Panc1 (cell line): Measurements from ENCODE around the gene ATP4A. TPM values are rescaled to one million over a fixed set of nuclear protein-coding genes. Genes with fewer than 3 reads are reported as not detected.

Source experiments
- ATAC-seq: fragments of 200-7000 bp; cut with Tn5 transposase; 2 replicates; pipeline ENCODE4 v1.9.1; 2020; ENCODE audit warnings: mild to moderate bottlenecking, moderate library complexity
- BruUV-seq: library from RNA; stranded (reverse); fragments of 400-500 nt; replicated peaks from 2 replicates; lab custom pipeline; 2021; lab: Mats Ljungman, UMichigan
- CTCF ChIA-PET: fragments of 300-600 bp; sonication (Branson Sonifier 250); formaldehyde crosslinking; loops from one replicate; lab custom pipeline; 2022; ENCODE audit warnings: antibody characterized with exemption; lab: Charles Lee
- POLR2A ChIA-PET: fragments of 300-600 bp; sonication (Branson Sonifier 250); formaldehyde crosslinking; loops from one replicate; lab custom pipeline; 2022; ENCODE audit warnings: antibody characterized with exemption; lab: Charles Lee
- DNase-seq: peaks from one replicate; pipeline ENCODE4 v3.0.0-alpha.2; 2010; ENCODE audit warnings: low read depth, low spot score
- H3K27ac ChIP-seq: 2 replicates; pipeline ENCODE4 v1.5.1; 2011; ENCODE audit warnings: mild to moderate bottlenecking, low read length, inconsistent platforms
- H3K27me3 ChIP-seq: fragments of 200-500 bp; sonication (Bioruptor generic); 2 replicates; pipeline ENCODE4 v1.6.0; 2014; ENCODE audit warnings: low read length, inconsistent platforms; ENCODE audit not compliant: control insufficient read depth, insufficient read depth
- H3K36me3 ChIP-seq: fragments of 200-500 bp; sonication (Bioruptor generic); 2 replicates; pipeline ENCODE4 v1.5.1; 2014; ENCODE audit warnings: inconsistent platforms, mild to moderate bottlenecking, low read length, moderate library complexity; ENCODE audit not compliant: control insufficient read depth, insufficient read depth
- H3K4me1 ChIP-seq: 2 replicates; pipeline ENCODE4 v1.5.1; 2011; ENCODE audit warnings: inconsistent platforms, mild to moderate bottlenecking, low read length, moderate library complexity; ENCODE audit not compliant: control insufficient read depth, insufficient read depth
- H3K4me3 ChIP-seq, 2 experiments: 2 replicates each; pipeline ENCODE4 v1.5.1; 2011 to 2012; ENCODE audit warnings: low read depth in 2 of 2, low read length in 2 of 2, mild to moderate bottlenecking in 2 of 2, inconsistent platforms in 1 of 2, moderate library complexity in 1 of 2
- H3K9me3 ChIP-seq: fragments of 200-500 bp; sonication (Bioruptor generic); 2 replicates; pipeline ENCODE4 v1.5.1; 2014; ENCODE audit warnings: low read depth, mild to moderate bottlenecking, inconsistent platforms, low read length, moderate library complexity; ENCODE audit not compliant: control insufficient read depth, insufficient read depth
- POLR2AphosphoS5 ChIP-seq: IDR thresholded peaks from 2 replicates; pipeline ENCODE4 v1.6.1; 2012; ENCODE audit warnings: mild to moderate bottlenecking, low read depth, low read length, moderate library complexity
- SIN3A ChIP-seq: IDR thresholded peaks from 2 replicates; pipeline ENCODE4 v1.6.1; 2012; ENCODE audit warnings: low read depth, mild to moderate bottlenecking, low read length, moderate library complexity, borderline replicate concordance; ENCODE audit not compliant: insufficient read depth
- TCF7L2 ChIP-seq: IDR thresholded peaks from 2 replicates; pipeline ENCODE4 v1.6.1; 2011; ENCODE audit warnings: mild to moderate bottlenecking, low read depth, low read length, inconsistent platforms
- in situ Hi-C: cut with HindIII; loops from 2 replicates; pipeline ENCODE4 v1.10.0; 2016; ENCODE audit warnings: low sequenced_read_pairs, low pct_unique_long_range_greater_than_20kb
- intact Hi-C: fragments of 100-400 bp; cut with micrococcal nuclease; formaldehyde crosslinking; loops from one replicate; pipeline ENCODE4 v1.10.0; 2022; ENCODE audit not compliant: unreplicated experiment
- total RNA-seq: library from RNA; stranded (reverse); gene quantifications from one replicate; pipeline ENCODE4 v1.2.1, GENCODE V29; 2021; ENCODE audit not compliant: unreplicated experiment
- TF ChIP-seq, protein P1 (sequence below): fragments of 450-650 bp; IDR thresholded peaks from 2 replicates; pipeline ENCODE4 v1.5.1; 2017; ENCODE audit warnings: mild to moderate bottlenecking
- TF ChIP-seq, protein P2 (sequence below), 2 experiments: IDR thresholded peaks; 2 replicates each; pipeline ENCODE4 v1.6.1; 2011 to 2012; ENCODE audit warnings: low read depth in 2 of 2, control low read depth in 1 of 2, low read length in 1 of 2, mild to moderate bottlenecking in 1 of 2, moderate library complexity in 1 of 2; ENCODE audit not compliant: insufficient read depth in 1 of 2

Gene ATP4A
- total RNA-seq, 1 experiment from 2014 or later = not detected

DNA sequence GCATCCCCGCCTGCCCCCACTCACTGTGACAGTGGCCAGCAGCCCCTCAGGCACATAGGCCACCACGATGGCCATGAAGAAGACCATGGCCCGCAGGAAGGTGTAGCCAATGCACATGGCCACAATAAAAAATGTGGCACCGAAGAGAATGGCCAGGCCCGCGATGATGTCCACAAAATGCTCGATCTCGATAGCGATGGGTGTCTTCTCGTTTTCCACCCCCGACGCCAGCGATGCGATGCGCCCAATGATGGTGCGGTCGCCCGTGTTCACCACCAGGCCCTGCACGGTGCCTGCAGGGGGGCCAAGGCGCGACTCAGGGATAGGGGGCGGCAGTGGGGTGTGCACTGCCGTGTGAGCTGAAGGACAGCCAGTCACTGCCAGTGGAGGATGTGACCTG lies 3.7 kb downstream of the ATP4A start:
- TF ChIP-seq POLR2AphosphoS5 (no peak), TCF7L2 (no peak), SIN3A (no peak)
- TF ChIP-seq, protein P1, sequence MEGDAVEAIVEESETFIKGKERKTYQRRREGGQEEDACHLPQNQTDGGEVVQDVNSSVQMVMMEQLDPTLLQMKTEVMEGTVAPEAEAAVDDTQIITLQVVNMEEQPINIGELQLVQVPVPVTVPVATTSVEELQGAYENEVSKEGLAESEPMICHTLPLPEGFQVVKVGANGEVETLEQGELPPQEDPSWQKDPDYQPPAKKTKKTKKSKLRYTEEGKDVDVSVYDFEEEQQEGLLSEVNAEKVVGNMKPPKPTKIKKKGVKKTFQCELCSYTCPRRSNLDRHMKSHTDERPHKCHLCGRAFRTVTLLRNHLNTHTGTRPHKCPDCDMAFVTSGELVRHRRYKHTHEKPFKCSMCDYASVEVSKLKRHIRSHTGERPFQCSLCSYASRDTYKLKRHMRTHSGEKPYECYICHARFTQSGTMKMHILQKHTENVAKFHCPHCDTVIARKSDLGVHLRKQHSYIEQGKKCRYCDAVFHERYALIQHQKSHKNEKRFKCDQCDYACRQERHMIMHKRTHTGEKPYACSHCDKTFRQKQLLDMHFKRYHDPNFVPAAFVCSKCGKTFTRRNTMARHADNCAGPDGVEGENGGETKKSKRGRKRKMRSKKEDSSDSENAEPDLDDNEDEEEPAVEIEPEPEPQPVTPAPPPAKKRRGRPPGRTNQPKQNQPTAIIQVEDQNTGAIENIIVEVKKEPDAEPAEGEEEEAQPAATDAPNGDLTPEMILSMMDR = no peak
- TF ChIP-seq, protein P2, sequence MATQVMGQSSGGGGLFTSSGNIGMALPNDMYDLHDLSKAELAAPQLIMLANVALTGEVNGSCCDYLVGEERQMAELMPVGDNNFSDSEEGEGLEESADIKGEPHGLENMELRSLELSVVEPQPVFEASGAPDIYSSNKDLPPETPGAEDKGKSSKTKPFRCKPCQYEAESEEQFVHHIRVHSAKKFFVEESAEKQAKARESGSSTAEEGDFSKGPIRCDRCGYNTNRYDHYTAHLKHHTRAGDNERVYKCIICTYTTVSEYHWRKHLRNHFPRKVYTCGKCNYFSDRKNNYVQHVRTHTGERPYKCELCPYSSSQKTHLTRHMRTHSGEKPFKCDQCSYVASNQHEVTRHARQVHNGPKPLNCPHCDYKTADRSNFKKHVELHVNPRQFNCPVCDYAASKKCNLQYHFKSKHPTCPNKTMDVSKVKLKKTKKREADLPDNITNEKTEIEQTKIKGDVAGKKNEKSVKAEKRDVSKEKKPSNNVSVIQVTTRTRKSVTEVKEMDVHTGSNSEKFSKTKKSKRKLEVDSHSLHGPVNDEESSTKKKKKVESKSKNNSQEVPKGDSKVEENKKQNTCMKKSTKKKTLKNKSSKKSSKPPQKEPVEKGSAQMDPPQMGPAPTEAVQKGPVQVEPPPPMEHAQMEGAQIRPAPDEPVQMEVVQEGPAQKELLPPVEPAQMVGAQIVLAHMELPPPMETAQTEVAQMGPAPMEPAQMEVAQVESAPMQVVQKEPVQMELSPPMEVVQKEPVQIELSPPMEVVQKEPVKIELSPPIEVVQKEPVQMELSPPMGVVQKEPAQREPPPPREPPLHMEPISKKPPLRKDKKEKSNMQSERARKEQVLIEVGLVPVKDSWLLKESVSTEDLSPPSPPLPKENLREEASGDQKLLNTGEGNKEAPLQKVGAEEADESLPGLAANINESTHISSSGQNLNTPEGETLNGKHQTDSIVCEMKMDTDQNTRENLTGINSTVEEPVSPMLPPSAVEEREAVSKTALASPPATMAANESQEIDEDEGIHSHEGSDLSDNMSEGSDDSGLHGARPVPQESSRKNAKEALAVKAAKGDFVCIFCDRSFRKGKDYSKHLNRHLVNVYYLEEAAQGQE (IDR thresholded peaks at IDR 0.05; ENCODE audit: insufficient read depth in 1 of 2, low read depth in 2 of 2, low read length in 1 of 2) = no peak

DNA sequence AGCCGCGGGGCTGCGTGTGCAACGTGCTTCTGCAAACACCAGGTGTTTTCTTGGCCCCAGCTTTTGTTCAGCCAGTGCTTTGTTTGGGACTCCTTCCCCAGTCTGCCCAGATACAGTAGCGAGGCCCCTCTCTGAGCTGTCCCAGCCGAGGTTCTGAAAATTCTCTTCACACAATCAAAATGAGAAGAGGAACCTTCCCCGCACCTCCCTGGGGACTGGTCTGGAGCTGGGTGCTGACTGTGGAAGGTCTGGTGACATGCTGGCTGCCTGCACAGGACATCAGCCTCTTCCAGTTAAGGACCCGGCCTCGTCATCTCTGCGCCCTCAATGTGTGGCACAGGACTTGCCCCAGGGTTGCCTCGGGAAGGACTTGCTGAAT lies 4.2 kb downstream of the ATP4A start:
- H3K27me3 ChIP-seq = peaks cover 8% of the 10 kb centered on the region; the same call in 1 of the 2 replicates
- in situ Hi-C loops = no loop called here
- CTCF ChIA-PET = no interaction called here

More for the DNA sequence above, 3.7 kb downstream of the ATP4A start:
- H3K27me3 ChIP-seq = peaks cover 8% of the 10 kb centered on the region; the same call in 1 of the 2 replicates
- DNase-seq (no peak), ATAC-seq (no peak)
- ChIA-PET CTCF (no interaction called here), POLR2A (no interaction called here)
- intact Hi-C loops = loop anchor here (10.0 kb wide), 1 partner anchor 155 kb away; the partner anchor contains the start of gene KMT2B
- no peak overlapping the region for H3K4me3 ChIP-seq
- in situ Hi-C loops = no loop called here
- peaks cover 6% of the 10 kb centered on the region; the same call in 1 of the 2 replicates for H3K4me1 ChIP-seq
- no TSS peak for BruUV-seq
- H3K27ac ChIP-seq = no peak overlapping the region
- H3K9me3 ChIP-seq = no peaks in the 10 kb centered on the region
- no peaks in the 10 kb centered on the region for H3K36me3 ChIP-seq

More for the DNA sequence above, 4.2 kb downstream of the ATP4A start:
- ATAC-seq (no peak), DNase-seq (no peak)
- intact Hi-C loops = loop anchor here (10.0 kb wide), 1 partner anchor 156 kb away; the partner anchor contains the start of gene KMT2B
- peaks cover 6% of the 10 kb centered on the region; the same call in 1 of the 2 replicates for H3K4me1 ChIP-seq
- no peak overlapping the region for H3K4me3 ChIP-seq
- no peaks in the 10 kb centered on the region for H3K36me3 ChIP-seq
- no TSS peak for BruUV-seq
- H3K27ac ChIP-seq = no peak overlapping the region
- POLR2A ChIA-PET = no interaction called here
- no peaks in the 10 kb centered on the region for H3K9me3 ChIP-seq
- TF ChIP-seq POLR2AphosphoS5 (no peak), TCF7L2 (no peak), SIN3A (no peak)
- TF ChIP-seq, protein P1 = no peak
- TF ChIP-seq, protein P2 (IDR thresholded peaks at IDR 0.05; ENCODE audit: insufficient read depth in 1 of 2, low read depth in 2 of 2, low read length in 1 of 2) = no peak
